CD4-positive, alpha-beta T cell treated with Interleukin-6 for 4 hours (primary cell): Measurements from ENCODE around the gene LRRC14B.

Experiments used
- DNase-seq: peaks from one replicate; pipeline ENCODE4 v3.0.0-alpha.2; 2020; ENCODE audit warnings: mixed read lengths

LRRC14B gene

GRCh38 chr5:176296-176823 lies 14.9 kb upstream of the LRRC14B start:
- no peak for DNase-seq

- no peak for DNase-seq
Measured at GRCh38 chr5:178110-178509, 13.2 kb upstream of the LRRC14B start.

DNA sequence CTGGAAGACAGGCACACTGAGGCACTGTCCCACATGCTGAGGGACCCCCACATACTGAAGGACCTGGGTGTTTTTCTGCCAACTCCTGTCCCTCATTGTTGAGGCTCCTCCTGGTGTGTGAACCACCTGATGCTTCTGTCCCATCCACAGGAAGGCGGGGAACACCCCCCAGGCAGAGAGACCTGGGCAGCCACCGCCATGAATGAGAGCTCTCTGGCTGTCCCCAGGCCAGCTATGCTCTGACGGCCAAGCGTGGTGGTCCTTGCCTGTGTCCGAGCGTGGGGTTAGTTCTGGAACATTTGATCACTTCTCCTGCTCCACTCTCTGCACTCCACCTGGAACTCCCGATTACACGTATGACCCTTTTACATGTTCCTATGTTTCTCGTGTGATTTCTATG lies 11.9 kb upstream of the LRRC14B start:
- no peak for DNase-seq

GRCh38 chr5:180286-180918 lies 10.9 kb upstream of the LRRC14B start:
- no peak for DNase-seq

DNA sequence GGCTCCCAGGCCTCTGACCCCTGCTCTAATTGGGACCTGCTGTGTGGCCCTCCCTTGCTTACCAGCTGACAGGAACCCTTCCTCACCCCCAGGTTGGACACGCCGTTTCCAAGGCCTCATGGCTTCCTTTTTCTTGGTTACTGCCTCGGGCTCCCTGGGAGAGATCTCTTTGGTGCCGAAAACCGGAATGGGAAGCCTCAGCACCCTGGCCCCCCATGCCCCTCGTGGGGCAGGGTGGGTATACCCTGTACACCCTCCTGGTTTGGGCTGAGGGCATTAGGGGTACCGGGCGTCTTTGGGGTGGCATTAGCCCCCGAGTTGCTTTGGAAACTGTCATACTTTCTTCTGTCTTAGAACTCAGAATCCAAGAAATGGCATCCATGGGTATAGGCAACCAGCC lies 10.1 kb upstream of the LRRC14B start:
- DNase-seq, result no peak

- no peak for DNase-seq
Measured at GRCh38 chr5:181566-181965, 9.7 kb upstream of the LRRC14B start.

- no peak for DNase-seq
Measured at GRCh38 chr5:182126-182525, 9.2 kb upstream of the LRRC14B start.

- no peak for DNase-seq
Measured at GRCh38 chr5:184471-184870, 6.8 kb upstream of the LRRC14B start.

DNA sequence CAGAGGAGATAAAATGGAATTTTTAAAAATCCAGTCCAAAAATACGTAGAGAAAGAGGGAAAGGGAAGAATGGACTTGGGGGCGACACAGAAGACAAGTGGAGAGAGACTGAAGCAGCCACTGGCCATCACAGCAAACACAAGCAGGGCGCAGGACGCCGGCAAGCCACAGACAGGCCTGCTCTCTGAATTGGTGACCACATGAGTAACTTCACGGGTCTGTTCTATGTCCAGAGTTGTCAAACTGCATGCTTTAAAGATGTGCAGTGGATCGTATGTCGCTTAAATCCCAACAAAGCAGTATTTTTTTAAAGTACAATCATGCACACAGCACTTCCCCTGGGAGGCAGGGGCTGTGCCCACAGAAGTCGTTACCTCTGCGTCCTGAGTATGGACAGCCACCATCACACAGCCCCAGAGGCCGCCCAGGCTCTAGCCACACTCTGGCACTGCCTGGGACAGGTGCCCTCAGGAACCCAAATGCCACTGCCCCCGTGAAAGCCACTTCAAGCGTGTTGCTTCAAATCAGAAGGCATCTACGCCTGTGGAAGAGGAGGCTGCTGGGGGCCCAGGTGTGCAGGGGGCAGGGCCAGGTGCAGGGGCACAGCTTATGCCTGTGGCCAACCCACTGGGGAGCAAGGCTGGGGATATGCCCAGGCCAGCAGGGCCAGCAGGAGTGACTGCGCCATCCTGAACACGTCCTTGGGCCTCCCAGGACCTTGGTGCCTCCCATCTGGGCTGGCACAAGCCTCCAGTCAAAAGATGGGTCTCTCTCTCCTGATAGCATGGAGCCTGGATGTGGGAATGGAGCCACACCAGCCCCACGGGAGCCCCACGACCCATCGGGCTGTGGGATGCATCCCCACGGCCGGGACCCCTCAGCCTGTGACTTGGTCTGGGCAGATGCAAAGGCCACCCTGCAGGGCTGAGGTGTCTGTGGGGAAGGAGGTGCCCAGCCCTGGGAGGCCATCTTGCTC lies 5.9 kb upstream of the LRRC14B start:
- no peak for DNase-seq

GRCh38 chr5:186091-187041 lies 4.9 kb upstream of the LRRC14B start:
- no peak for DNase-seq

DNA sequence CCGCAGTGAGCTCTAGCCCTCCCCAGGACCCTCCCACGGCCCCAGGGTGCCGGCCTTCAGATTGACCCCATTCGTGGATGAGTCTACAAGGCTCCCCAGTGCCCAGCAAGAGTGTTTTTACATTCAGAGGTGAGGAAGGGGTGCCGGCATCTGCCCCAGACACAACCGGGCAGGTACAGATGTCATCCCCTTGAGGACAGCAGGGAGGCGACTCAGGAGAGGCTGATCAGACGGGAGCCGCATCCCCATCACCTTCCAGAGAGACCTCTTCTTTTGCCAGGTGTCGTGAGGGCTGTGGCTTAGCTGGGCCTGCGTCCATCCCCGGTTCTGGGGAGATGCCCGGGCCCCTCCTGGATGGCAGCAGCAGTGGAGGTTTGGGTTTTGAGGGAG lies 4.3 kb upstream of the LRRC14B start:
- no peak for DNase-seq

GRCh38 chr5:187617-188451 lies 3.5 kb upstream of the LRRC14B start:
- no peak for DNase-seq

DNA sequence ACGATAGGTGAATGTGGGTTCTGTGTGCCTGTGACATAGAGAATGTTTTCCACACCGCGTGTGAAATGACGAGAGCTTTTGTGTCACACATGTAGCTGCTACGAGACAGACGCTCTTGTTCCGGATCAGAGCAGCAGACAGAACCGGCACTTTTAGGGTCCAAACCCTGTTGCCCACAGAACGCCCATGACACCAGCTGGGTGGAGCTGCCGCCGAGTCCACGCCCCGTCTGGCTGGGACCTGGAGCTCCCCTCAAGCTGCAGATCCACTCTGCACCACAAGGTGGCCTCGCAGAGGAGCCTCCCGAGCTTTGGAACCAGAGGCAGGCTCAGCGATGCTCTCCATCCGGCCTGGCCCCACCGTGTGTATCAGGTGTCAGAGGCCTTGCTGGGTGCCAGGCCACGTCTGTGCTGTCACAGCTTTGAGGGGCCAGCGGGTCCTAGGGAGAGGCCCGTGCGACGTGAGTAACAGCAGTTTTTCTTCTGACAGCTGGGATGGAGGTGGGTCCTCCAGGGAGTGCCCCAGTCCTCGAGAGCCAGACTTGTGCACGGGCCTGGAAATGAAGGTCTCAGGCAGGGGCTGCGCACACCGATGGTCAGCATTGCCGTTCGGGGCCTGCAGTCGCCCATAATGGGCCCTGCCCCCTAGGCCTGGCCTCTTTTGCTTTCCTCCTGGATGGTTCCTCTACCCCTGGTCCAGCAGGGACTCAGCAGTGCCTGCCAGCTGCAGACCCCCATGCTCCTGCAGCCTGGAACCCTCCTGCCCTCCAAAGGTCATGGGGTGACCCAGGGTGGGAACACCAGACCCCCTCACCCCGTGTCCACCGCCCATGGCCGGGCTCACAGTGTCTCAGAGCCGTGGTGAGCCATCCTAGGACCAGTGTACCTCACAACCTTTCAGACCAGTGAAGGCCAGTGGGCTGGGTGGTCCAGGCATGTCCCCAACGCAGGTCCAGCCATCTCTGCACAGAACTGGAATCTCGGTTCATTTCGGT lies 2.5 kb upstream of the LRRC14B start:
- DNase-seq, result peak; percentile 88

DNA sequence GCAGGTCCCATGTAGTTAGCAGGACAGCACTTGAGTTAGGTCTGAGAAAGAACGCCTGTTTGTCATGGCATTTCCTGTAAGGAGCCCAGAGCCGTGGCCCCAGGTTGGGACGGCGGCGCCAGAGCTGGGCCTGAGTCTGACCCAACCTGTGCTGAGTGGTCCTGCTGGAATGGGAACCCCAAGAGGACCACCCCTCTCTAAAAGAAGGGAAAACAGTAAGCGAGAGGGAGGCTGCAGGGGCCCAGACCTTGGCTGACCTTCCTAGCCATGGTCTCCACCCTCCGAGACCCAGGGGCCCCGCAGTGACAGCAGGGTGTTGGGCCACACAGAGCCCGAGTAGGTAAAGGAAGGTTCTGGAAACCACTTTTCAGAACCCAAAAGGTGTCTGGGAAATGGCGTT lies 1.8 kb upstream of the LRRC14B start:
- DNase-seq, result no peak

- DNase-seq, result no peak
Measured at GRCh38 chr5:189976-190365, 1.3 kb upstream of the LRRC14B start.

GRCh38 chr5:190366-191035 lies 794 bp upstream of the LRRC14B start:
- no peak for DNase-seq

DNA sequence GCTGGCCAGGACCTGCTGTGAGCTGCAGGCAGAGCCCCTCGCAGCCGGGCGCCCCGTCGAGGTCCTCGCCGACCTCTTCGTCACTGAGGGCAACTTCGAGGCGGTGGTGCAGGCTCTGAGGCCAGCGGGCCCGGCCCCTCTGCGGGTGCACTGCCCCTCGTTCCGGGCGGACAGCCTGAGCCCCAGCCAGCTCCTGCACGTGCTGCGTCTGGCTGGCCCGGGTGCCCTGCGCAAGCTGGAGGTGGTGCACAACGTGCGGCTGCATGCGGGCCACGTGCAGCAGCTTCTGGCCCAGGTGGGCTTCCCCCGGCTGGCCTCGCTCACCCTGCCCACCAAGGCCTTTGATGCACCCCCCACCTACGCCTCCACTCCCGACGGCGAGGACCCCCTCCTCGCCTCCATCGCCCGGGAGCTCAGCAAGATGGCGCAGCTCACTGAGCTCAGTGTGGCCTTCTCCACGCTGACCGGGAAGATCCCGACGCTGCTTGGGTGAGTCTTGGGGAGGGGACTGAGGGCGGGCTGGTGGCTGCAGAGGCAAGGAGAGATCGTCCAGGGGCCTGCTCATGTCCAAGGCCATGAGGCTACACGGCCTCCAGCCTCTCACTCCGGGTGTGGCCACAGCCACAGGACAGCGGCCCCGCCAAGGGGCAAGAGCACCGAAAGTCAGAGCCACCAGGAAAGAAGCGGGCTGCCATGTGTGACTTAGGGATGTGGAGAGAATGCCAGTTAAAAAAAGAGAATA lies 825 bp downstream of the LRRC14B start:
- DNase-seq, result no peak

GRCh38 chr5:192691-192969 lies 1.3 kb downstream of the LRRC14B start:
- DNase-seq, result no peak

GRCh38 chr5:192970-193831 lies 1.9 kb downstream of the LRRC14B start:
- DNase-seq, result no peak
